ENCODE data around the gene ACKR2.

DNA sequence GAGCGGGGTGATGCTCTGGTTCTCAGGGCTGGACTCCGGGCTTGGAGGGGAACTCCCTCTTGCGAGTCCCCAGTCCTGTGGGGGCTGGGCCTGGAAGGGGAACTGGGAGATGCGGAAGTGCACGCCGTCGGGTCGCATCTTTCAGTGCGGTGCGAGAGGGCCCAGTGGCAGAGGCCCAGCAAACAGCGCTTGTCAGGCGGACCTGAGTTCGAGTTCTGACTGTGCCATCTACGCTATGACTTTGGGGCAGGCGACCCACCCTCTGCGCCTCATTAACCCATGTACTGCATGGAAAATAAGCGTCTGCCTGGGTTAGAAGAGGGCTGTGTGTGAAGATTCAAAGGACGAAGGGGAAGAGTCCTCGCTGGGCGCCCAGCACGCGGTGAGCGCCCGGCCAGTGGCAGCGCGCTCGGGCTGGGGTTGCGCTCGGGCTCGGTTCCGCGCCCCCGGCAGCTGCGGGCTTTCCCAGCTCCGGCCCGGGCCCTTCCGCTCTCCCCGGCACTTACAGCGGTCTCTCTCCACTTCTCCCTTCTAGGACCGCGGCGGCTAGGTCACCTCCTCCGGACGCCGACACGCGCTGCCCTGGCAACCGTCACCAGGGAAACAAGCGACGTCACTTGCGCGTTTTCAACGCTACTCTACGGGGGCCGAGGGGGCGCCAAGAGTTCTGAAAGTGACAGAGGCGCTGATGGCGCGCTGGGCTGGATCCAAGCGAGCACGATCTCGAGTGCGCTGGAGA, 36.4 kb upstream of the ACKR2 start, which contains the start of gene CCDC13:
- TF ChIP-seq, protein P1, sequence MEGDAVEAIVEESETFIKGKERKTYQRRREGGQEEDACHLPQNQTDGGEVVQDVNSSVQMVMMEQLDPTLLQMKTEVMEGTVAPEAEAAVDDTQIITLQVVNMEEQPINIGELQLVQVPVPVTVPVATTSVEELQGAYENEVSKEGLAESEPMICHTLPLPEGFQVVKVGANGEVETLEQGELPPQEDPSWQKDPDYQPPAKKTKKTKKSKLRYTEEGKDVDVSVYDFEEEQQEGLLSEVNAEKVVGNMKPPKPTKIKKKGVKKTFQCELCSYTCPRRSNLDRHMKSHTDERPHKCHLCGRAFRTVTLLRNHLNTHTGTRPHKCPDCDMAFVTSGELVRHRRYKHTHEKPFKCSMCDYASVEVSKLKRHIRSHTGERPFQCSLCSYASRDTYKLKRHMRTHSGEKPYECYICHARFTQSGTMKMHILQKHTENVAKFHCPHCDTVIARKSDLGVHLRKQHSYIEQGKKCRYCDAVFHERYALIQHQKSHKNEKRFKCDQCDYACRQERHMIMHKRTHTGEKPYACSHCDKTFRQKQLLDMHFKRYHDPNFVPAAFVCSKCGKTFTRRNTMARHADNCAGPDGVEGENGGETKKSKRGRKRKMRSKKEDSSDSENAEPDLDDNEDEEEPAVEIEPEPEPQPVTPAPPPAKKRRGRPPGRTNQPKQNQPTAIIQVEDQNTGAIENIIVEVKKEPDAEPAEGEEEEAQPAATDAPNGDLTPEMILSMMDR (optimal IDR thresholded peaks at IDR 0.05 in 1 of 3, IDR thresholded peaks at IDR 0.05 in 1 of 3, conservative IDR thresholded peaks at IDR 0.05 in 1 of 3; ENCODE audit: extremely low read depth in 1 of 3, insufficient read depth in 2 of 3, low read length in 3 of 3): no peak
- TF ChIP-seq EZH2 (IDR thresholded peaks at IDR 0.05; ENCODE audit: low read length): no peak

Data from keratinocyte (primary cell).